Epithelial cell of proximal tubule (primary cell): ENCODE results near the gene GRB10. TPM values are rescaled to one million over a fixed set of nuclear protein-coding genes. Genes with fewer than 3 reads are reported as not detected.

ENCODE experiments used
- DNase-seq: peaks from one replicate; pipeline ENCODE4 v3.0.0-alpha.2; 2011; ENCODE audit warnings: low read depth
- H3K4me3 ChIP-seq: 2 replicates; pipeline ENCODE4 v1.5.1; 2011; ENCODE audit warnings: low read depth, mild to moderate bottlenecking, low read length
- total RNA-seq: library from RNA; depleted of rRNA; stranded (reverse); fragments of >200 nt; gene quantifications from 2 replicates; pipeline ENCODE4 v1.2.3, GENCODE V29; 2015
- TF ChIP-seq, protein P1 (sequence below): conservative IDR thresholded peaks from 2 replicates; pipeline ENCODE4 v1.5.1; 2012; ENCODE audit warnings: low read depth, mild to moderate bottlenecking, low read length

GRB10 gene
- total RNA-seq, 1 donor from 2014 or later = 33.4 TPM

- no peak overlapping the region for H3K4me3 ChIP-seq
- no peak for DNase-seq
- TF ChIP-seq, protein P1, sequence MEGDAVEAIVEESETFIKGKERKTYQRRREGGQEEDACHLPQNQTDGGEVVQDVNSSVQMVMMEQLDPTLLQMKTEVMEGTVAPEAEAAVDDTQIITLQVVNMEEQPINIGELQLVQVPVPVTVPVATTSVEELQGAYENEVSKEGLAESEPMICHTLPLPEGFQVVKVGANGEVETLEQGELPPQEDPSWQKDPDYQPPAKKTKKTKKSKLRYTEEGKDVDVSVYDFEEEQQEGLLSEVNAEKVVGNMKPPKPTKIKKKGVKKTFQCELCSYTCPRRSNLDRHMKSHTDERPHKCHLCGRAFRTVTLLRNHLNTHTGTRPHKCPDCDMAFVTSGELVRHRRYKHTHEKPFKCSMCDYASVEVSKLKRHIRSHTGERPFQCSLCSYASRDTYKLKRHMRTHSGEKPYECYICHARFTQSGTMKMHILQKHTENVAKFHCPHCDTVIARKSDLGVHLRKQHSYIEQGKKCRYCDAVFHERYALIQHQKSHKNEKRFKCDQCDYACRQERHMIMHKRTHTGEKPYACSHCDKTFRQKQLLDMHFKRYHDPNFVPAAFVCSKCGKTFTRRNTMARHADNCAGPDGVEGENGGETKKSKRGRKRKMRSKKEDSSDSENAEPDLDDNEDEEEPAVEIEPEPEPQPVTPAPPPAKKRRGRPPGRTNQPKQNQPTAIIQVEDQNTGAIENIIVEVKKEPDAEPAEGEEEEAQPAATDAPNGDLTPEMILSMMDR = no peak
Observed at GRCh38 chr7:50653126-50653864, 129.4 kb downstream of the GRB10 start.

- TF ChIP-seq, protein P1 = no peak
- H3K4me3 ChIP-seq = no peak overlapping the region
Observed at GRCh38 chr7:50652400-50653125, 130.1 kb downstream of the GRB10 start.

DNA sequence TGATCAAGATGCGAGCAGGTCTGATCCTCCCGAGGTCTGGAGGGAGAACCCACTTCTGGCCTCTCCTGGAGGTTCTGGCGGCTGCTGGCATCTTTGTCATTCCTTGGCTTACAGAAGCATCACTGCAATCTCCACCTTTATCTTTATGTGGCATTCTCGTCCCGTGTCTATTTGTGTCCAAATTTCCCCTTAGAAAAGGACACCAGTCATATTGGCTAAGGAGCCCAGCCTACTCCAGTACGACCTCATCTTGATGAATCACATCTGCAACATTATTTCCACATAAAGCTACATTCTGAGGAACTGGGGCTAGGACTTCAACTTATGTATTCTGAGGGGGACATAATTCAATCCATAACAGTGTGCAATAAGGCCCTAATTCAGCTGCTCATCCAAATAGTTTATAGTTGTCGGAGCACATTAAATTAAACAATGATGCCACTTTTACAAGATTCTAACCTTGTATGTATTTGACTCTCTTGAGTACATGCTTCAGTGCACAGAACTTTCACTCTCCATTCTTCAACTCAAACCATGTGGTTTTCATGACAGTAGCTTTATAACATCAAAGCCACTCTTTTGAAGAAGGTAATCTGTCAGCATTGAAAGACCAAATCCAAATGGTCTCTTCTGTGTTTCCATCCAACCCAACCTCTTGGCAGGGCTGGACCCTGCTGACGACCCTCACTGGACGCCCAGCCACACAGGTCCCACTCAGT, 131.3 kb downstream of the GRB10 start:
- no peak for DNase-seq
- TF ChIP-seq, protein P1 = no peak

More at GRCh38 chr7:50652400-50653125, 130.1 kb downstream of the GRB10 start:
- no peak for DNase-seq

DNA sequence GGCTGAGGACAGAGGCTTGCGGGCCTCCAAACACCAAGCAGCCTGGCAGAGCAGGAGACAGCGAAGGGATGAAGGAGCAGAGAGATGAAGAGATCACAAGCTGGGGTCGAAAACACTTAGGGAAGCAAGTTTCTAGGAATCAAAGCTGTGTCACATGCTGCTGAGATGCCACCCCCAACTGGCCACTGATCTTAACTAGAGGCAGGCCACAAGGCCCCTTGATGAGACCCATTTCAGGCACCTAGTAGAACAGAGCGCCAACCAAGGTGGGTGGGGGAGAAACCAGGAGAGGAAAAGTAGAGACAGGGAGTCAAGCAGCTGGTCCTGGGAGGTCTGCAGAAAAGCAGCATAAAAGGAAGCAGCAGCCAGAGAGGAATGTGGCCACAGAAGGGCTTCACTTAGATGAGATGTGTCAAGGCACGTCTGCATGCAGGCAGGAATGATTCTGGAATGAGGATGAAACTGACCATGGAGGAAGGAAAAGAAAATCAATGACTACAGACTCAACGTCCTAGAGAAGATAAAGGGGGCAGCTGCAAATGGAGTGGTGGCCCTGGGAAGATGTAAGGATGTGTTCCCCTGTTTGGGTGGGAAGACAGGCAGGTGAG, 132.5 kb downstream of the GRB10 start:
- DNase-seq = no peak
- TF ChIP-seq, protein P1 = no peak
- H3K4me3 ChIP-seq = no peak overlapping the region

More for the DNA sequence above, 131.3 kb downstream of the GRB10 start:
- H3K4me3 ChIP-seq = no peak overlapping the region

GRCh38 chr7:50649259-50649885, 133.3 kb downstream of the GRB10 start:
- TF ChIP-seq, protein P1 = no peak
- H3K4me3 ChIP-seq = no peak overlapping the region
- DNase-seq = no peak

GRCh38 chr7:50648570-50649169, 134.0 kb downstream of the GRB10 start:
- no peak overlapping the region for H3K4me3 ChIP-seq
- no peak for DNase-seq
- TF ChIP-seq, protein P1 = no peak
